Activated naive CD4-positive, alpha-beta T cell treated with anti-CD3 and anti-CD28 coated beads, Interleukin-2, amount 50 U/mL, for 24 hours (primary cell): ENCODE results near the gene ARHGAP35.
"Not testable (repeated sequence)": the region's sequence is repeated elsewhere in the genome, so short reads cannot be mapped to it uniquely, and the experiment has no call there.

Experiments used
- H3K27ac Mint-ChIP-seq: one replicate; pipeline ENCODE4 v1.8.0; 2021; ENCODE audit warnings: mild to moderate bottlenecking, mixed read lengths
- H3K27me3 Mint-ChIP-seq: one replicate; pipeline ENCODE4 v1.8.0; 2021; ENCODE audit warnings: mixed read lengths
- H3K36me3 Mint-ChIP-seq: one replicate; pipeline ENCODE4 v1.8.0; 2021; ENCODE audit warnings: mixed read lengths
- H3K4me1 Mint-ChIP-seq: one replicate; pipeline ENCODE4 v1.8.0; 2021; ENCODE audit warnings: mixed read lengths
- H3K4me3 Mint-ChIP-seq: one replicate; pipeline ENCODE4 v1.8.0; 2021; ENCODE audit warnings: mild to moderate bottlenecking, mixed read lengths
- H3K9me3 Mint-ChIP-seq: one replicate; pipeline ENCODE4 v1.8.0; 2021; ENCODE audit warnings: mixed read lengths

ARHGAP35 gene

DNA sequence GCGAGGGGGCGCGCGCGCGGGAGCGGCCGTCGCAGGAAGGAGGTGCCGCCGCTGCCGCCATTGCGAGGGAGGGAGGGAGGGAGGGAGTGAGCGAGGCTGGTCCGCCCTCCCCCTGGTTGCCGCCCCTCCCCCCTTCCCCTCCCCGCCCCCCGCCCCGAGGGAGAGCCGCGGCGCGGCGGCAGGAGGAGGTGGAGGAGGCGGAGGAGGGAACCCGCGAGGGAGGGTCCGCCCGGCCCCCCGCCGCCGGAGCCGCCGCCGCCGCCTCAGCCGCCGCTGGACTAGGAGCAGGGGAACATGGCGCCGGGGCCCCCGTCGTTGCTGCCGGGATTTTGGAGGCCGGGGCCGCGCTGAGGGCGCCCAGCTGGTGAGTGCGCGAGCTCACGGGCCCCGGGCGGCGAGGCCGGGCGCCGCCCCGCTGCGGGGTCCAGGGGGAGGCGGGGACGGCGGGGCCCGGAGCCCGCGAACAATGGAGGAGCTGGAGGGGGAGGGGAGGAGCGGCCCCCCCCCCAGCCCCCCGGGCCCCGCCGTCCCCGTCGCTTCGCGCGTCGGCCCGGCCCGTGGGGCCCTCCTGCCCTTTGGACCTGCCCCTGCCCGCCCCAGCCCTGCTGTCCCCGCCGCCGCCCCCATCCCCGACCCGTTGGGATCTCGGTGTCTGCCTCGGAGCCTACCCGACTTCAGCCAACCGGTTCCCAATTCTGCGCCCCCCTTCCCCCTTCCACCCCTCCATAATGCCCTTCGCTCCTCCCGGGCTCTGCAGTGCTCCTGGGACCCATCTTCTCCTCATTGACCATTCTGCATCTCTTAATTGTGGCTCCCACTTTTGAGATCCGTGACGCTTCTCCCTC lies at the start of gene ARHGAP35:
TSS of gene ARHGAP35 (plus strand) at position 152 of the 845 bp plus-strand sequence. CDS start 57,679 bp downstream, outside the sequence.
- peak within 1 kb of the TSS; percentile 96 for H3K27ac Mint-ChIP-seq
- peaks cover 15% of the 10 kb centered on the region for H3K4me1 Mint-ChIP-seq
- peak within 1 kb of the TSS; percentile 88 for H3K4me3 Mint-ChIP-seq
- no peaks in the 10 kb centered on the region for H3K36me3 Mint-ChIP-seq
- H3K9me3 Mint-ChIP-seq = no peaks in the 10 kb centered on the region
- H3K27me3 Mint-ChIP-seq = no peaks in the 10 kb centered on the region

DNA sequence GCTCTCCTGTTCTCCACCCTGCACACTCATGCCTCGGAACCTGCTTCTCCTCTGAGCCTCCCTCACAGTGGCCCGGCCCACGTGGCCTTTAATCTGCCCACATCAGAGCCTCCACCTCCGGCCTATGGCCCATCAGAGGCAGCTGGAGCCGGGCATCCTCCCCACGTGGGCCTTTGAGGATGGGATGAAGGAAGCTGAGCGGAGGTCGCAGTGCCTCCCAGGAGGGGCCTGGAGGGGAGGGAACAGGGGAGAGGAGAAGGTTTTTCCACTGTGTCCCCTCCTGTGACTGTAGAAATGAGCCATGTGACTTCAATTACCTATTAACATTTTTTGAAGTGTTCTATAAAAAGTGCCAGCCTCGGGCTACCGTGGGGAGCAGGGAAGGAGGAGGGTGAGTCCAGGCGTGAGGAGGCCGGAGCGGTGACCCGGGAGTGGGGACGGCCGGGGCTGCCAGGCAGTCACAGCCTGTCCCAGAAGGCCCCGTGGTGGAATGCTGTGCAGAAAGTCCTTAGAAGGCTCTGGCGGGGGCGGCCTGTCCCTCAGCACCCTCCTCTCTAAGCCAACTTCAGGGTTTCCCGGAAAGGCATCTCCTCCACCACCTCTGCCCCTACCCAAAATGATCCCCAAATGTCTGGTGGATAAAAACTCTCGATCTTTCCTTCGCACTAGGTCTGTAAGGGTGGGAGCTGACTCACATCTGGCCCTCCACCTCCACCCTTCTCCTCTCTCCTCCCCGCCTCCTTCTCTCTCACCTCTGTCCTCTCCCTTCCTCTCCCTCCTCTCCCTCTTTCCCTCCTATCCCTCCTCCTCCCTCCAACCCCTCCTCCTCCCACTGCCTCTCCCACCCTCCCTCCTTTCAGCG lies 47.6 kb upstream of the ARHGAP35 start:
- Mint-ChIP-seq H3K27me3 (no peaks in the 10 kb centered on the region), H3K36me3 (no peaks in the 10 kb centered on the region), H3K9me3 (no peaks in the 10 kb centered on the region), H3K4me3 (no peak overlapping the region), H3K4me1 (no peaks in the 10 kb centered on the region), H3K27ac (no peak overlapping the region)

DNA sequence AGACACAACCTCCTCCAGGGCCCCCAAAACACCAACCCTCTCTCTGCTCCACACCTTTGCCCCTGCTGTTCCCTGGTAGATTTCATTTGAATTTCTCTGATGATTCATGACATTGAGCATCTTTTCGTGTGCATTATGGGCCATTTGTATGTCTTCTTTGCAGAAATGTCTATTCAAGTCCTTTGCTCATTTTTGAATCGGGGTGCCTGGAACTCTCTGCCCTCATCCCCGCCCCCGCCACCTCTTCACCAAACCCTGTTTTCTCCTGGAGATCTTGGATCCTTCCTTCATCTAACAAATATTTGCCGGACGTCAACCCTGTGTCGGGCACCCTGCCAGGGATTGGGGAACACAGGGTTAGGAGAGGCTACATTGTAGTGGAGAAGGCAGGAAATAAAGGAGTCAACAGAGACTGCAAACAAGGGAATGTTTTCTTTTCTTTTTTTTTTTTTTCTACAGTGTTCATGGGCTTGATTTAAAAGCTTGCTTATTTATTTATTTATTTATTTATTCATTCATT lies 46.9 kb upstream of the ARHGAP35 start:
- H3K9me3 Mint-ChIP-seq = no peaks in the 10 kb centered on the region
- no peak overlapping the region for H3K4me3 Mint-ChIP-seq
- H3K36me3 Mint-ChIP-seq = no peaks in the 10 kb centered on the region
- H3K27me3 Mint-ChIP-seq = no peaks in the 10 kb centered on the region
- no peaks in the 10 kb centered on the region for H3K4me1 Mint-ChIP-seq
- H3K27ac Mint-ChIP-seq = no peak overlapping the region

DNA sequence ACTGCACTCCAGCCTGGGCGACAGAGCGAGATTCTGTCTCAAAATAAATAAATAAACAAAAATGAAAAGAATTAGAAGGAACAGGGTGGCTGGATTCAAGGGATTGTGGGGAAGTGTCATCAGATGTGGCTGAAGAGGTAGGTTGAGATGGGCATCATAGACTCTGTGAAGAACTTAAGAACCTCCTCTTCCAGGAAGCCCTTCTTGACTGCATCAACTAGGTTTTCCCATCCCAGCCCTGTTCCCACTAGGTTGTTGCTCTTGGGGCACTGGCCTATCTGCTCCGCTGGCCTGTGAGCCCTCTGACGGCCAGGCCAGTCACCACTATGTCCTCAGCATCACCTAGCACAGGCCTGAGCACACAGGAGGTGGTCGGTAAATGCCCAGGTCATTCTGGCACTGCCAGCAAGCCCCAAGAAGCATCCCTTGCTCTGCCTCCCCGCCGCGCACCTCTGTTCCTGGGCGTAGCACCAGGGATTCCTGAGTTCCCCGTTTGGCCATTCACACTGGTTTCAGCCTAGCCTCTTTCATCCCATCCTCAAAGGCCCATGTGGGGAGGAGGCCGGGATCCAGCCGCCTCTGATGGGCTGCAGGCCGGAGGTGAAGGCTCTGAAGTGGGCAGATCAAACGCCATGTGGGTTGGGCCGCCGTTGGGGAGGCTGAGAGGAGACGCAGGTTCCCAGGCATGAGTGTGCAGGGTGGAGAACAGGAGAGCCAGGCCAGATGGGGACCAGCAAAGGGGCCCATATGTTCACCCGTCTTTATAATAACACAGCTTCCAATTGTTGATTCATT lies 44.8 kb upstream of the ARHGAP35 start:
- Mint-ChIP-seq H3K4me3 (no peak overlapping the region), H3K27ac (peak overlapping the region; percentile 59), H3K27me3 (no peaks in the 10 kb centered on the region), H3K9me3 (no peaks in the 10 kb centered on the region), H3K4me1 (peaks cover 19% of the 10 kb centered on the region), H3K36me3 (no peaks in the 10 kb centered on the region)

DNA sequence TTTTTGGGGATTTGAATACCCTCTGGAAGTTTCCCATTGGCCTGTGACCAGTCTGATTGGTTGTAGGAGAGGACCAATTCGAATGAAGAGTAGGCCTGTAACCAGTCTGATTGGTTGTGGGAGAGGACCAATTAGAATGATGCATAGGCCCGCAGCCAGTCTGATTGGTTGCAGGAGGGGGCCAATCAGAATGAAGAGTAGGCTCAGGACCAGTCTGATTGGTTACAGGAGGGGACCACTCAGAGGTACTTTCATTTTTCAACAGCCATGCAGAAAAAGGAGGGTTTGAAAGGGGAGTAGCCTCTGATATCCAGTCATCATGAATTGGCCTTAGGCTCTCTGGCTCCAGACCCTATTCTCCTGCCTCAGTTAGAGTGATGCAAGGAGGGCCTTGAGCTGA lies 42.0 kb upstream of the ARHGAP35 start:
- no peaks in the 10 kb centered on the region for H3K9me3 Mint-ChIP-seq
- H3K4me1 Mint-ChIP-seq = peaks cover 30% of the 10 kb centered on the region
- H3K27me3 Mint-ChIP-seq = no peaks in the 10 kb centered on the region
- H3K27ac Mint-ChIP-seq = no peak overlapping the region
- H3K36me3 Mint-ChIP-seq = no peaks in the 10 kb centered on the region
- H3K4me3 Mint-ChIP-seq = no peak overlapping the region

DNA sequence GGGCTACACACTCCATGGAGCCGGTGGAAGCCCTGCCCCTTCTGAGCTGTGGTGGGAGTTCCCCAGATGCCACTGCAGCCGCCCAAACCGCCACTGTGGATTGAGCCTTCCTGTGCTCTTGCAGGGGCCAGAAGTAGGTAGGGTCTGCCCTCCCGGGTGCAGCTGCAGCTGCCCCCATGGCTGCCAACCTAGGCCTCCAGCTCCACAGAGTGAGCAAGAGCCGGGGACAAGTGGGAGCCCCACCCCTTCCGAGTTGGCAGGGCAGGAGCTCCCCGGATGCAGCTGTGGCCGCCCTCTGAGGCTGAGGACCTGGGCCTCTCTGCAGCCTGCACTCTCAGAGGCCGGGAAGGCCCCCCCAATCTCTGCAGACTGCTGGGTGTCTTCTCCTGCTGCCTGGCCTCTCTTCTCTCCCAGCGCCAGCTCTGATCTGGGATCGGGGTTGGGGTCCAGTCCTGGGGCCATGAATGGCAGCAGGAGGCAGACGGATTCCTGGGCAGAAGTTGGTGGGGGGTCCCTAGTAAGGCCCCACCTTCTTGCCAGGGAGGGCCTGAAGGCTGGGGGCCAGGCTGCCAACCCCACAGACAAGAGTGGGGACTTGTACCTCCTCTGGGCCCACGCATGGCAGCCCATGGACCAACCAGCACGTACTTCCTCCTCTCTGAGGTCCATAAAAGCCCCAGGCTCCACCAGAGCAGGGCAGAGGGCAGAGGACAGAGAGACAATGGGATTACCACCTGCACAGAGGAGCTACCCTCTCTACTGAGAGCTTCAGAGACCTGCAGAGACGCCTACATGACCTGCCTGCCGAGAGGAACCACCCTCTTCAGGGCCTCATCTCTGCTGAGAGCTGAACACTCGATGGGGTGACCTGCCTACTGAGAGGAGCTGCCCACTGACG lies 39.0 kb upstream of the ARHGAP35 start:
- Mint-ChIP-seq H3K9me3 (no peaks in the 10 kb centered on the region), H3K4me3 (peak overlapping the region; percentile 15), H3K27ac (peak overlapping the region; percentile 87), H3K27me3 (no peaks in the 10 kb centered on the region), H3K36me3 (no peaks in the 10 kb centered on the region), H3K4me1 (peaks cover 30% of the 10 kb centered on the region)

DNA sequence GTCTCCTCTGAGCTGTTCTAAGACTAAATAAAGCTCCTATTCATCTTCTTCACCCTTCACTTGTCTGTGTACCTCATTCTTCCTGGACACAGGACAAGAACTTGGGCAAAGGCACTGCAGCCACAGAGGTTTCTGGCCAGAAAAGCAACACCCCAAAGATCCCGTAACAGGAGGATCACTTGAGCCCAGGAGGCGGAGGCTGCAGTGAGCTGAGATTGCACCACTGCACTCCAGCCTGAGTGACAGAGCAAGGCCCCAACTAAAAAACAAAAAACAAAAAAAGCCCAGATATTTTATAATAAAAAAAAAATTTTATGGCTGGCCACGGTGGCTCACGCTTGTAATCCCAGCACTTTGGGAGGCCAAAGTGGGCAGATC lies 38.4 kb upstream of the ARHGAP35 start:
- H3K27me3 Mint-ChIP-seq, H3K9me3 Mint-ChIP-seq, H3K36me3 Mint-ChIP-seq: not testable (repeated sequence)
- Mint-ChIP-seq H3K4me1 (peaks cover 30% of the 10 kb centered on the region), H3K27ac (peak overlapping the region; percentile 87), H3K4me3 (peak overlapping the region; percentile 15)

DNA sequence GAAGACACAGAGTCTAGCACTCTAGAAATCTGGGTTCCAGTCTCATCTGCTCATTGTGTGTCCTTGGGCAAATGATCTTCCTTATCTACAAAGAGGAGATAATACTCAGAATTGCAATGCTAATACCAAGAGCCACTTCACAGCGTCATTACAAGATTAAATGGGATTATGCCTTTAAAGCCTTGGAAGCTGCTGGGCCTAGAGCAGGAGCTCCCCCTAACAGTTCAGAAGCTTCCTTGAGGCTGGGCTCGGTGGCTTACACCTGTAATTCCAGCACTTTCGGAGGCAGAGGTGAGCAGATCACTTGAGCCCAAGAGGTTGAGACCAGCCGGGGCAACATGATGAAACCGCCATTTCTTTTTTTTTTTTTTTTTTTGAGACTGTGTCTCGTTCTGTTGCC lies 37.7 kb upstream of the ARHGAP35 start:
- Mint-ChIP-seq H3K27ac (no peak overlapping the region), H3K4me1 (peaks cover 30% of the 10 kb centered on the region), H3K27me3 (no peaks in the 10 kb centered on the region), H3K4me3 (no peak overlapping the region), H3K36me3 (no peaks in the 10 kb centered on the region), H3K9me3 (no peaks in the 10 kb centered on the region)

DNA sequence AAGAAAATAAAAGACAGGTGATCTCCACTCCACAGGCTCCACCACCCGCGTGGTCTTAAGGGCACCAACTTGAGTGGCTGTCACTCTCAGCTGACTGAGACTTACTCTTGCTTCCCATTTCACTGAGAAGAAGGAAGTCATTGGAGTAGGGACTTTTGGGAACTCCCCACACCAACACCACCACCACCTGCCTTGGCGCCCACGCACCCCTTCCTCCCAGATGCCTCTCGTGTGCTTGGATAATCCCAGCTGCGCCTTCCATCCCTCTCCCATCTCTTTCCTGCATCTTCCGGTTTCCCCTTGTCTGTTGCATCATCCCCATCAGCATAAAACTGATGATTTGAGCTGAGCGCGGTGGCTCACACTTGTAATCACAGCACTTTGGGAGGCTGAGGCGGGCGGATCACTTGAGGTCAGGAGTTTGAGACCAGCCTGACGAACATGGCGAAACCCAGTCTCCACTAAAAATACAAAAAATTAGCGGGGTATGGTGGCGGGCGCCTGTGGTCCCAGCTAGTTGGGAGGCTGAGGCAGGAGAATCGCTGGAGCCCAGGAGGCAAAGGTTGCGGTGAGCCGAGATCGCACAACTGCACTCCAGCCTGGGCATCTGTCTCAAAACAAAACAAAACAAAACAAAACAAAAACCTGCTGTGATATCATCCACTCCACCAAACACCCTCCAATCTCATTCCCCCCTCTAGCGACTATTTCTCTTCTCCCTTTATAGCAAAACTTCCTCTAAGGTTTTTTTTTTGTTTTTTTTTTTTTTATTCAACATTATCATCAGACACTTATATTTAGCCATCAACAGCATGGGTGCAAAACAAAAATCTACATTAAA lies 35.7 kb upstream of the ARHGAP35 start:
- no peaks in the 10 kb centered on the region for H3K9me3 Mint-ChIP-seq
- no peaks in the 10 kb centered on the region for H3K27me3 Mint-ChIP-seq
- H3K27ac Mint-ChIP-seq = peak overlapping the region; percentile 88
- peaks cover 24% of the 10 kb centered on the region for H3K4me1 Mint-ChIP-seq
- no peak overlapping the region for H3K4me3 Mint-ChIP-seq
- H3K36me3 Mint-ChIP-seq = no peaks in the 10 kb centered on the region

DNA sequence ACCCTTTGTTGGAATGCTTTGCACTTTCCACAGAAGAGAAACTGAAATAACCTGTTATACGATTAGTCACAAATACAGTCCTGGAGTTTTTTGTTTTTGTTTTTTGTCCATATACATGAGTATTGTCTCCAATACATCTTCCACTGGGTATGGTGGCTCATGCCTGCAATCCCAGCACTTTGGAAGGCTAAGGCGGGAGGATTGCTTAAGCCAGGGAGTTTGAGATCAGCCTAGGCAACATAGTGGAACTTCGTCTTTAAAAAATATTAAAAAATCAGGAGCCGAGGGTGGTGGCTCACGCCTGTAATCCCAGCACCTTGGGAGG lies 35.1 kb upstream of the ARHGAP35 start:
- no peak overlapping the region for H3K27ac Mint-ChIP-seq
- no peaks in the 10 kb centered on the region for H3K27me3 Mint-ChIP-seq
- peaks cover 18% of the 10 kb centered on the region for H3K4me1 Mint-ChIP-seq
- no peaks in the 10 kb centered on the region for H3K9me3 Mint-ChIP-seq
- H3K4me3 Mint-ChIP-seq = no peak overlapping the region
- no peaks in the 10 kb centered on the region for H3K36me3 Mint-ChIP-seq

DNA sequence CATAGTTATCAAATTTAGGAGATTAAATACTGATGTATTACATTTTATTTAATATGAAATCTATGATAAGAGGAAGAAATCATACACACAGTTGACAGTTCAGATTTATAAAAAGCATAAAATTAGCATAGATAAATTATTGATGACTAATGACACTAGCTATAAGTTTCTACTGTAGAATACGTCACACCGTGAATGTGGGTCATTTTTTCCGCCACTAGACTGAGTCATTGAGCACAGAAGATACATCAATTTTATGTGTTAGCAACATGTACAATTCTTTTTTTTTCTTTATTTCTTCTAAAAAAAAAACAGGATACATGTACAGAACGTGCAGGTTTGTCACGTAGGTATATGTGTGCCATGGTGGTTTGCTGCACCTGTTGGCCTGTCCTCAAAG lies 32.3 kb upstream of the ARHGAP35 start:
- no peaks in the 10 kb centered on the region for H3K9me3 Mint-ChIP-seq
- H3K4me3 Mint-ChIP-seq = no peak overlapping the region
- H3K27ac Mint-ChIP-seq = no peak overlapping the region
- peaks cover 4% of the 10 kb centered on the region for H3K4me1 Mint-ChIP-seq
- no peaks in the 10 kb centered on the region for H3K36me3 Mint-ChIP-seq
- H3K27me3 Mint-ChIP-seq = no peaks in the 10 kb centered on the region

DNA sequence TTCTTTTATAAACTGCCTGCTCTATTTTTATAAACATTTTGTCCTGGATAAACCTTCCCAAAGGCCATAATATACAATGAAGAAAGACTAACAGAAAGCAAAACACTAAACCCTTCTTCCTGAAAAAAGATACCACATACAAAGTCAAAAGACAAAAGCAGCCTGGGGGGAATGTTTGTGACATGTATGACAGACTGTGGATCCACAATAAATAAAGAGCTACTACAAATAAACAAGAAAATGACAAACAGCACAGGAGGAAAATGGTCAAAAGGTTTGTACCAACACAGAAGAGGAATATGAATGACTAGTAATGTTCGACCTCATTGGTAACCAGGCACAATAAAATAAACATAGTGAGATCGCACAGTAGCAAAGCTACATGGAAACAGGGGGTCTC lies 29.9 kb upstream of the ARHGAP35 start:
- peaks cover 4% of the 10 kb centered on the region for H3K4me1 Mint-ChIP-seq
- H3K27ac Mint-ChIP-seq = no peak overlapping the region
- H3K9me3 Mint-ChIP-seq = no peaks in the 10 kb centered on the region
- H3K27me3 Mint-ChIP-seq = no peaks in the 10 kb centered on the region
- no peak overlapping the region for H3K4me3 Mint-ChIP-seq
- H3K36me3 Mint-ChIP-seq = no peaks in the 10 kb centered on the region

DNA sequence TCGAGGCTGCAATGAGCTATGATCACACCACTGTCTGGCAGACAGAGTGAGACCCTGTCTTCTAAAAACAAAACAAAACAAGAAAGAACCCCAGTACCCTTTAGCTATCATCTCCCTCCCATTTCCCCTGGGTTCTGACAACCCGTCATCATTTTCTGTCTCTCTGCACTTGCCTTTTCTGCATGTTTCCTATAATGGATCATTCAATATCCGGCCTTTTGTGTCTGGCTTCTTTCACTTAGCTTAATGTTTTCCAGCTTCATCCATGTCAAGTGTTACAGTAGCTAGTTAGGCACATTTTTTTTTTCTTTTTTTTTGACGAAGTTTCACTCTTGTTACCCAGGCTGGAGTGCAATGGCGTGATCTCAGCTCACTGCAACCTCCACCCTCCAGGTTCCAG lies 26.7 kb upstream of the ARHGAP35 start:
- Mint-ChIP-seq H3K4me3 (no peak overlapping the region), H3K9me3 (no peaks in the 10 kb centered on the region), H3K27me3 (no peaks in the 10 kb centered on the region), H3K27ac (no peak overlapping the region), H3K4me1 (peaks cover 2% of the 10 kb centered on the region), H3K36me3 (peaks cover 2% of the 10 kb centered on the region)

DNA sequence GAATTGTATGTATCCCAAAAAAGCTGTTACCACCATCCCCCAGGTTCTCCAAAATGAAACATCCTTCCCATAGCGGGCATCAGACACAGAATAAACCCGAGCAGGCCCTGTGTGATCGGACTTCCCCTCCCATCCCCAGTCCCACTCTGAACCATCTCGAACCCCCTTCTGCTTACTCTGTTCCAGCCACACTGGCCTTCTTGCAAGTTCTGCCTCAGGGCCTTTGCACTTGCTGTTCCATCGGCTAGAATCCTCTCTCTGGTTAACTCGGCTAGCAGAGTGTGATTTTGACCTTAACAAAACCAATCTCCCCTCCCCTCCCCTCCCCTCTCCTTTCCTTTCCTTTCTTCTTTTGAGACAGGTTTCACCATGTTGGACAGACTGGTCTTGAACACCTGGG lies 25.8 kb upstream of the ARHGAP35 start:
- H3K27ac Mint-ChIP-seq = no peak overlapping the region
- peaks cover 2% of the 10 kb centered on the region for H3K36me3 Mint-ChIP-seq
- H3K9me3 Mint-ChIP-seq = no peaks in the 10 kb centered on the region
- no peaks in the 10 kb centered on the region for H3K4me1 Mint-ChIP-seq
- no peak overlapping the region for H3K4me3 Mint-ChIP-seq
- no peaks in the 10 kb centered on the region for H3K27me3 Mint-ChIP-seq
